Transverse colon (tissue), 4 donors: Measurements from ENCODE around the gene CENPC. TPM values are rescaled to one million over a fixed set of nuclear protein-coding genes. Genes with fewer than 3 reads are reported as not detected.

Experiments used
- DNase-seq: peaks from one replicate; pipeline ENCODE4 v3.0.0-alpha.2; 2019
- H3K27ac ChIP-seq, 4 donors: fragments of 200-600 bp; sonication (generic); 2 replicates each; pipeline ENCODE4 v1.5.1; 2016 to 2018; ENCODE audit warnings: inconsistent platforms in 4 of 4
- H3K27me3 ChIP-seq: fragments of 200-600 bp; sonication (generic); 2 replicates; pipeline ENCODE4 v1.5.1; 2017; ENCODE audit warnings: inconsistent platforms
- H3K36me3 ChIP-seq, 4 donors: fragments of 200-600 bp; sonication (generic); 2 replicates each; pipeline ENCODE4 v1.5.1; 2017 to 2019; ENCODE audit warnings: inconsistent platforms in 4 of 4
- H3K4me1 ChIP-seq, 4 donors: fragments of 200-600 bp; sonication (generic); 2 replicates each; pipeline ENCODE4 v1.5.1; 2017 to 2020; ENCODE audit warnings: inconsistent platforms in 4 of 4
- H3K4me3 ChIP-seq, 4 donors: fragments of 200-600 bp; sonication (generic); 1 replicate in 1 of 4; 2 replicates in 3 of 4; pipeline versions ENCODE4 v1.5.1 to v1.6.1; 2017 to 2019; ENCODE audit warnings: inconsistent platforms in 4 of 4
- H3K9me3 ChIP-seq, 2 donors: fragments of 200-600 bp; sonication (generic); 2 replicates each; pipeline ENCODE4 v1.5.1; 2017 to 2019; ENCODE audit warnings: inconsistent platforms in 2 of 2
- CTCF ChIP-seq, 5 experiments: fragments of 200-600 bp in 3 of 5; fragments of 450-650 bp in 2 of 5; sonication (generic) in 3 of 5; IDR thresholded peaks; 1 replicate in 2 of 5; 2 replicates in 3 of 5; pipeline ENCODE4 v1.5.1; 2016 to 2017; ENCODE audit warnings: antibody characterized with exemption in 5 of 5, inconsistent platforms in 3 of 5, mild to moderate bottlenecking in 2 of 5, moderate library complexity in 1 of 5
- EP300 ChIP-seq: sonication (generic); formaldehyde crosslinking; IDR thresholded peaks from one replicate; pipeline ENCODE4 v1.6.1; 2017; ENCODE audit warnings: antibody characterized with exemption, low read depth
- POLR2A ChIP-seq: fragments of 450-650 bp; IDR thresholded peaks from one replicate; pipeline ENCODE4 v1.6.1; 2016; ENCODE audit warnings: antibody characterized with exemption, mild to moderate bottlenecking, moderate library complexity
- POLR2AphosphoS5 ChIP-seq, 3 donors: sonication (generic); formaldehyde crosslinking; IDR thresholded peaks; one replicate each; pipeline ENCODE4 v1.6.1; 2016; ENCODE audit warnings: antibody characterized with exemption in 3 of 3
- WGBS, 2 donors: methylation state at CpG; one replicate each; pipeline ENCODE4 v1.1.5; 2018; ENCODE audit warnings: low coverage in 1 of 2; 5-methylcytosine and 5-hydroxymethylcytosine counted together
- in situ Hi-C, 4 donors: fragments of 200-750 bp; cut with MboI; loops; one replicate each; pipeline versions ENCODE4 v1.15.0 to v1.15.1; 2017; ENCODE audit warnings: low sequenced_read_pairs in 3 of 4, low pct_ligation_motif_present in 1 of 4, low pct_unique_long_range_greater_than_20kb in 1 of 4
- intact Hi-C: fragments of 100-400 bp; cut with DNase I; formaldehyde crosslinking; loops from one replicate; pipeline ENCODE4 v1.15.1; 2023; ENCODE audit warnings: low total_unique reads
- small RNA-seq, 4 donors: library from RNA; depleted of rRNA; stranded (forward); fragments of <200 nt; gene quantifications; one replicate each; pipeline ENCODE3, GENCODE V24; 2016
- total RNA-seq, 4 donors: library from RNA; depleted of rRNA; stranded (reverse); fragments of >200 nt; gene quantifications; one replicate each; pipeline ENCODE4 v1.1.0, GENCODE V29; 2016

CENPC gene
- total RNA-seq, 4 donors from 2014 or later: 16.1 to 39.5 (median 23.4) TPM

DNA sequence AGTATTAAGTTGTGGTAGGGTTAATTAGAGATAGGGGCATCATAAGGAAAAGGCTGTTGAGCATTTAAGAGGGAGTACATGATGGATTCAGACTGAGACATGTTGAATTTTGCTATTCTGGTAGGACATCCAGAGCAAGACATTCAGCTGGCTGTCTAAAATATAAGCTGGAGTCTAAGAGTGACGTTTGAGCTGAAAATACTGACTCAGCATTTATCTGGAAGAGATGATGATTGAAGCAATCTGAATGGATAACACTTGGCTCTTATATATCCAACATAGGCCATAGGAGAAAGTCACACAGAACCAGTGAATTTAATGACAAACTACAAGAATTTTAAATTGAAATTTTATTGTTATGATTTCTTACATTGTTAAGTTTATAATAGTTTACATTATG is 114.3 kb downstream of the CENPC start:
- no peaks in the 10 kb centered on the region for H3K36me3 ChIP-seq
- H3K4me1 ChIP-seq: no peaks in the 10 kb centered on the region
- H3K9me3 ChIP-seq: no peaks in the 10 kb centered on the region
- H3K27ac ChIP-seq: no peak overlapping the region
- DNase-seq: no peak
- no peaks in the 10 kb centered on the region for H3K27me3 ChIP-seq
- no peak for TF ChIP-seq CTCF (IDR thresholded peaks at IDR 0.05)
- TF ChIP-seq EP300: no peak
- no peak for TF ChIP-seq POLR2A
- TF ChIP-seq POLR2AphosphoS5 (IDR thresholded peaks at IDR 0.05): no peak
- in situ Hi-C loops: no loop called here
- intact Hi-C loops: no loop called here
- H3K4me3 ChIP-seq: no peak overlapping the region
- WGBS, 2 donors: 36 to 60% methylated on average over 1 of the region's 1 CpG

DNA sequence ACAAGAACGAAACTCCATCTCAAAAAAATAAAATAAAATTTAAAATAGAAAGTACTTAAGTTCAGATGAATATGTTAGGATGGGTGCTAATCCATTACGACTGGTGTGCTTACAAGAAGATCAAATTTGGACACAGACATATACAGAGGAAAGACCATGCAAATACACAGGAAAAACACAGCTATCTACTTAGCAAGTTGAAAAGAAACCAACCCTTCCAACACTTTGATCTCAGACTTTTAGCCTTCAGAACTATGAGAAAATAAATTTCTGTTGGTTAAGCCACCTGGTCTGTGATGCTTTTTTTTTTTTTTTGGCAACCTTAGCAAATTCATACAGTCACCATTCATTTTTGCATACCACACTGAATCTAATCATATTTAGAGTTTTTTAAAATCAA is 116.5 kb downstream of the CENPC start:
- no peak for DNase-seq
- H3K27me3 ChIP-seq: no peaks in the 10 kb centered on the region
- TF ChIP-seq EP300: no peak
- TF ChIP-seq CTCF (IDR thresholded peaks at IDR 0.05): no peak
- TF ChIP-seq POLR2A: no peak
- TF ChIP-seq POLR2AphosphoS5 (IDR thresholded peaks at IDR 0.05): no peak
- intact Hi-C loops: no loop called here
- no peak overlapping the region for H3K4me3 ChIP-seq
- H3K4me1 ChIP-seq: no peaks in the 10 kb centered on the region
- H3K27ac ChIP-seq: no peak overlapping the region
- H3K9me3 ChIP-seq: no peaks in the 10 kb centered on the region
- in situ Hi-C loops: no loop called here
- no peaks in the 10 kb centered on the region for H3K36me3 ChIP-seq
- WGBS, 2 donors: 71 to 83% methylated on average over 2 of the region's 2 CpGs

Small RNAs within 50 kb of the gene (small RNA-seq; reads per million reads assigned to genes)
- gene RNA5SP527 (0 reads per million in 4 donors), gene RNU1-63P (0 to 0.56 (median 0.18) reads per million in 4 donors)

Other genes starting within 250 kb of the CENPC start
- 1 to 10 TPM in 2 of 4 donors, under 1 TPM in 1, not detected in 1; 0.55 to 6.2 (median 4.9) TPM for gene STAP1, start 13.2 kb upstream of the CENPC start, total RNA-seq
- 10 to 100 TPM; 20.9 to 52.7 (median 48.6) TPM for gene UBA6, start 155.7 kb upstream of the CENPC start, total RNA-seq
- gene GNRHR, start 208.9 kb upstream of the CENPC start, total RNA-seq: not detected